Activated CD4-positive, alpha-beta T cell treated with anti-CD3 and anti-CD28 coated beads for 24 hours (primary cell): ENCODE measurements around the gene OTOGL.

Source experiments
- DNase-seq, 2 donors: peaks; one replicate each; pipeline ENCODE4 v3.0.0-alpha.2; 2020; ENCODE audit warnings: low read depth in 2 of 2

OTOGL gene, protein sequence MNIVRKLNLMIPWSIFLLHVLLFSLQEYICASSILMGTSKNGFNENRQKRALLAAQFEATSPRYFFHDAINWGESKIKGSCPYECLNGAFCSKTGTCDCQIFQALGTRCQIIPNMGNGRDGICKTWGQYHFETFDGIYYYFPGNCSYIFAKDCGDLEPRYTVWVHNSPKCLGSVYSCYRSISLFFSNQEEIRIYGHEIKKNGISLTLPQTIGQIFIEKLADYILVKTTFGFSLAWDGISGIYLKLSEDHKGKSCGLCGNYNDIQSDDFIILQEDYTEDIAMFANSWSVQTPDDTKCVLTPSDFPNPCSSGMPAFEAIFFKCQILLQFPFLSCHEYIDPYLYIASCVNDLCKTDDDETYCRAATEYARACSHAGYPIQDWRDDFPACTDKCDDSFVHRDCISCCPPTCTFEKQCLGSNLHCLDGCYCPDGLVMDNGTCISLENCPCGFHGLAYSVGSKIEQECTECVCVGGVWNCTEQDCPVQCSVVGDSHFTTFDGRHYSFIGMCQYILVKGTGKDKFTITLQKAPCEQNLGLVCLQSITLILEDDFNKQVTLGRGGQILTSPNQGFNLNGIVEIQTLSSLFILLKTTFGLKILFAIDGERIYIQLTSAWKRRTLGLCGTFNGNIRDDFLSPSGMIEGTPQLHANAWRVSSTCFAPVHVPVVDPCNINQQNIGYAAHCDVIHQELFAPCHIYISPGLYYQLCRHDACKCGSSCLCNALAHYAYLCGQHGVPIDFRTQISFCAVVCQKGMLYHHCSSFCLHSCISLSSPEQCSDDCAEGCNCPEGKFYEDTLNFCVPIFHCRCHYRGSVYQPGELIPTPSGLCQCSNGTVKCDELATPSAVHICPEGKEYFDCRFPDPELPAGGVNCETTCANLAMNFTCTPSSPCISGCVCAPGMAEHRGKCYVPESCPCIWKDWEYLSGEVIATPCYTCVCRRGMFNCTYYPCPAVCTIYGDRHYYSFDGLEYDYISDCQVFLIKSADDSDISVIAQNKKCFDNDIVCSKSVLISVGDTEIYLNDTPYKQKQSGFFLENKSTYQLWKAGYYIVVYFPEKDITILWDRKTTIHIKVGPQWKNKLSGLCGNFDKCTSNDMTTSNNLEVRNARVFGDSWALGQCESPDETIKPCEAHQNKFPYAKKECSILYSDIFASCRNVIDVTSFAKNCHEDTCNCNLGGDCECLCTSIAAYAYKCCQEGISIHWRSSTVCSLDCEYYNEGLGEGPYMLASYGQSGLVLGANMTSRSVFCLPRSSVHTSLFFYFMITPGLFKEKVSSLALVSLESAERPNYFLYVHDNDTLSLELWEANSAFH (N-terminal part only)

DNA sequence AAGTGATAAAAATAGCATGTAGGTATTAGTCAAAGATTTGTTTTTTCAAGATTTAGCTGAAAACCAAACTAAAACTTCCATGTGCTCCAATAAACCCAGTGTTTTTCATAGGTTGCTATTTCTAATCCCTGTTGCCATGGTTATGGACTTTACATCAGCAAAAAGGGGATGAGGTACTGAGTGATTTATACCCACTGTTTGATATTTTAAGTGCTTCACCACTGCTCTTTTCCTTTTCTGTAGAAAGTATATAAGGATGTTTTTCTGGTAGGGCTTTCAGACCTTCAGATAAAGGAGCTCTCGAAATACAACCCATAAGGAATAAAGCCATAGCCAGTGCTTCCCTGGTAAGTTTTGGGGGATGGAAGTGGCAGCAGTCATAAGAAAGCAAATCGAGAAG lies at the start of gene OTOGL:
TSS of gene OTOGL (plus strand) at position 279 of the 400 bp plus-strand sequence. CDS start 109,895 bp downstream, outside the sequence.
- DNase-seq: no peak

DNA sequence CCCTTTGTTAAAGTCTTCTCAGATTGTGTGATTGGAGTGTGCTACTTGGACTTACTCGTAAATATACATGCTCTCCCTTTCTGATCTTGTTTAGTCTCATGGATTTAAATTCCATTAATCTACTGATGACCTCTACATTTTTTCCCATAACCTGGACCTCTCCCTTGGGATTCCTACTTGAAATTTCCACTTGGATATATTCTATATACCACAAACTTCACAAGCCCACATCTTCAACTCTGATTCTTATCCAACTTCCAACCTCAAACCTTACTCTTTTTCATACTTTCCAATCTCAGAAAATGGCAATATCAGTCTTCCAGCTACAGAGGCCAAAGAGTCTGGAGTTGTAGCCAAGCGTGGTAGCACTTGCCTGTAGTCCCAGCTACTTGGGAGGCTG lies 49.1 kb upstream of the OTOGL start:
- DNase-seq: no peak

DNA sequence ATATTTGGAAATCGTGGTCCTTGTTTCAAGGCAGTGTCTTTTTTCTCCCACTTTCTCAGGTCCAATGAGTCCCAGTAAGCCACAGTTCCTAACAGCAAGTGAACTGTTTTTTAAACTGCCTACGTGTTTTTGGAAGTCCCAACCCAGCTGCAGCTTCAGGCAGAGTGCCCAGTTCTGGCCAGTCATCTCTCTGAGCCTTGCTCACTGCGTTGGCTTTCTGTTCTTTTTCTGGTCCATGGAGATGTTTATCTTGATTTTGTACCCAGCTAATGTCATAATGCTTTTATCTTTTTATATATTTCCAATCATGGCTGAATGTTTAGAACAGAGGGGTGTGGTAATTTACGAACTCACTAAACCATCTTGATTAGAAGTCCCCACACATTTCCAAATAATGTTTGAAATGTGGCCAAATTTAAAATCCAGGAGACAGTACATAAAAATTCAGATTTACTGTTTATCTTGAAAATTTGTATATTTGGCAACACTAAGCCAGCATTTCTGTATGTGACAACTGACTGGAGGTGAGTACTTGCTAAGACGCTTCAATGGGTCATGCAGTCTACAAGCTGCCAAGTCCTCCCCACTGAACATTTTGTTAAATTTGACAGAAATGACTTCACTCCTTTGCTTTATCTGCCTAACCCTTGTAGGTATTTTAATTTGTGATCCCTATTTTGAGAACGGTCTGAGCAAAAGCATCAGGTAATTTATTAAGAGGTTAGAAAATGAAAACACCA lies 46.1 kb upstream of the OTOGL start:
- no peak for DNase-seq

DNA sequence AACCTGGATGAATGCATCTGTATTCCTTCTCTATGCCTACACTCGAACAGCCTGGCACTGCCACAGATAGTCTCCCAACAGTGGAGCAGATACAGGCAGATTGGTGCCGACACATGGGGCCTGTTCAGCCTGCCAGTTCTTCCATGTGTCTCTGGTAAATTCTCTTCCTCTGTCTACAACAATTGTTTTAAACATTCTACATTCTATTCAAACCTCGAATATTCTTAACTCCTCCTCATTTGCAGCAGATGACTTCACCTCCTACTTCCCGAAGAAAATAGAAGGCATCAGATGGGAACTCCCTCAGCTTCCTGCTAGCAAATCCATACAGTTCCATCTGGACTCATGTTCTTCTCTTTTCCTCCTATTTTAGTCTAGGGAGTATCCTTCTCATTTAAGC lies 43.1 kb upstream of the OTOGL start:
- no peak for DNase-seq

DNA sequence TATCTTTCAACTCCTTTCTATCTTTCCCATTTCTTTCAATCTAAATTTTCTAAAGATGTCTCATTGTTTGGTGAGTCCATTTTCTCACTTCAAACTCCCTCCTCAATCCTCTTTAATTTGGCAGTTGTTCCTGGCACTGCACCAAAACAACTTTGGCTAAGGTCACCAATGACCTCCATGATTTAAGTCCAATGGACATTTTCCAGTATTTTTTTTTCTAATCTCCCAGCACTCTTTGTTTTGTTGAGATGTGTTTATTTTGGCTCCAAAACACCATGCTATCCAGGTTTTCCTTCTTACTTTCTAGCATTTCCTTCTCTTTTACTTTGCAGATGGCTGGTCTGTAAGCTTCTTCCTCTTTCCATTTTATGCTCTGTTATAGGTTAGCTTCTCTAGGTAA lies 42.5 kb upstream of the OTOGL start:
- DNase-seq: no peak

DNA sequence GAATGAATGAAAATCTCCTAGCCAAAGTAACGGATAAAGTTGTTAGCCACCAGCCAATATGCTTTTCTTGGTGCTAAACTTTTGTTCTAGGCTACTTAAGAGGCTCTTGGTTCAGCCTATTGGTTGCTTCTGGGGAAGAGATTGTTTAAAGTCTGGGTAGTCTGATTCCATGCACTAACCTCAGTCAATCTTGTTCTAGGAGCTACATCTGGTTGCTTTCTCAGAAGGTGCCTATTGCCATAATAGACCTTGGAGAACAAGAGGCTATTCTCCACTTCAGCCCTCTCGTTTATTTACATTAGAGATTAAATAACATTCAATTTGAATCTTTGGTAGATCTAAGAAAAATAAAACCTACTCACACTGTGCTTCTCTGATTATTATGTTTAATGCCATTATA lies 40.8 kb upstream of the OTOGL start:
- no peak for DNase-seq

DNA sequence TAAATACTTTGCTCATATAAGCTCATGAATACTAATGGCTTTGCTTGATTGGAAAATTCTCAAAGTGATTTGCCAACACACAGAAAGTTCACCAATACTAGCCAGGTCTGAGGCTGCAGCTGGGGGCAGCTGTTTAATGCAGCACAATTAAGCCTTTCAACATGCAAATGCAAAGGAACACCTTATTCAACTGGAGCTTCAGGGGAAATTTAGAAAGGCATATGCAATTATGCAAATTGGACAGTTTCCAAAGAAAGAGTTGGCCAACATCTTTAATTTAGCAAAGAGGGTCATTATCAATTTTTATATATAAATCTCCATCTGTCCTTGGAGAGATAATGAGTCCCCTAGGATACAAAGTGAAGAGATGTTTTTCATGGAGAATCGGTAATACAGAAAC lies 40.2 kb upstream of the OTOGL start:
- no peak for DNase-seq

DNA sequence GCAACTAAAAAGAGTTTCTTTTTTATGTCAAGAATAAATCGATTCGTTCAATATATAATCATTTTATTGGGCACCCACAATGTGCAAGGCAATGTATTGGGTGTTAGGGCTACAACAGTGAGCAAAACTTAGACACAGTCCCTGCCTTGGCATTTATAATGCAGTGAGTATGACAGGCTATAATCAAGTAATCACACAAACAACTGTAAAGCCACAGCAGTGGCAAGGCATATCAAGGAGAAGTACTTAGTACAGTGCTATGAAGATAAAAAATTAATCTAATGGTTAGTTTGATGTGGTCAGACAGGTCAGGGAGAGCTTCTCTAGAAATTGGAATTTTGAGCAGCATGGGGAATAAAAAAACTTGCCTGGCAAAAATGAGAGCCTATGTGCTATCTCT lies 39.5 kb upstream of the OTOGL start:
- DNase-seq: no peak

DNA sequence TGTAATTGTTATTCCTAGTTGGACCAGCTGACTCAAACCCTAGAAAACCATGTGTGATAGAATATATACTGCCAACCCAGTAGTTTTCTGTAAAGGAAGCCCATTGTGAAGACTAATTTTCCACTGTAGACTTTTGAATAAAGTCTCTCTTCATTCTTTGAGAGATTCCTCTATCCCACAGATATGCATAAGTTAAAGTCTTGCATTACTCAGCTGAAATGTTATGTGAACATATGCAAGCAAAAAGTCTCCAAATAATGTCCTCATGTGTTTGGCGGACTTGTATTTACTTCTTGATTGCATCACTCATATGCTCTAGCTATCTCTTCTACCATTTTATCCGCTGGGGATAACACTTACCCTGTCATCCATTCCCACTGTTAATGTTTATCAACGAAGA lies 35.1 kb upstream of the OTOGL start:
- DNase-seq: no peak

DNA sequence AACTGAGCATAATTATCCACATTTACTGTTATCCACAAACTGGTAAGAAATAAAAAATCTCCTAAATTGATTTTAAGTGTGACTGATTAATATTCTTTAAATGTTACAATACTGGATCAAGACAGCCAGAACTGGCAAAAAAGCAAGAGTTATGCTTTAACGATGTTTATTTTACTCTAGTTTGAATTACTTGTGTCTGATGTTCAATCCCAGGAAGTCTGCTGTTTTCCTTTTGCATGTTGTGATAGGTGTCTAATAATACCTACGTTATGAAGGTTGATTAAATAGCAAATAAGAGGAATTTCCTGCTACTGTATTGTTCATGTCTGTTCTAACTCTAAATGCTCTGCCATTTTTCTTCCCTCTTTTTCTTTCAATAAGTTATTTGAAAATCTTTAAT lies 34.4 kb upstream of the OTOGL start:
- no peak for DNase-seq

DNA sequence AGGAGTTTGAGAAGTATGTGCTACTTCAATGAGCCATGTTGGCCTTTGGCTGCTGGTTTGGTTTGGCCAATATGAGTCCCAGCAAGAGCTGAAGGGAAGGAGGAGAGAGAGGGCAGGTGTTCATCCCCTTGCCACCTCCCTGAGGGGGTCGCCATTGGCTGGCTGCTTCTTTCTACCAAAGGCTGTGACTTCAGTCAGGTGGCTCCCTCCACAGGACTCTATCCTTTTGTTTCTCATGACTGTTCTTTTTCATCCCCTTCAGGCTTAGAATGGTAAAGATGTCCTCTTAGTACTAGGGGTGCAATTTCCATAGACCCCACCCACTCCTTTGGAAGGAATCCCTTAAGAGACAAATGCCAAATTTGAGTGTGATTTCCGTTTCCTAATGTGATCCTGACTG lies 31.2 kb upstream of the OTOGL start:
- DNase-seq: no peak

DNA sequence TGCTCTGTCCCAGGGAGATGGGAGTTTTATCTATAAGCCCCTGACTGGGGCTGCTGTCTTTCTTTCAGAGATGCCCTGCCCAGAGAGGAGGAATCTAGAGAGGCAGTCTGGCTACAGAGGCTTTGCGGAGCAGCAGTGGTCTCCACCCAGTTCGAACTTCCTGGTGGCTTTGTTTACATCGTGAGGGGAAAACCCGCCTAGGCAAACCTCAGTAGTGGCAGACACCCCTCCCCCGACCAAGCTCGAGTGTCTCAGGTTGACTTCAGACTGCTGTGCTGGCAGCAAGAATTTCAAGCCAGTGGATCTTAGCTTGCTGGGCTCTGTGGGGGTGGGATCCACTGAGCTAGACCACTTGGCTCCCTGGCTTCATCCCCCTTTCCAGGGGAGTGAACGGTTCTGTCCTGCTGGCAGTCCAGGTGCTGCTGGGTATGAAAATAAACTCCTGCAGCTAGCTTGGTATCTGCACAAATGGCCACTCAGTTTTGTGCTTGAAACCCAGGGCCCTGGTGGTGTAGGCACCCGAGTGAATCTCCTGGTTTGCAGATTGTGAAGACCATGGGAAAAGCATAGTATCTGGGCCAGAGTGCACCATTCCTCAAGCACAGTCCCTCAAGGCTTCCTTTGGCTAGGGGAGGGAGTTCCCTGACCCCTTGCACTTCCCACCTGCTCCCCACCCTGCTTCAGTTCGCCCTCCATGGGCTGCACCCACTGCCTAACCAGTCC lies 15.3 kb upstream of the OTOGL start:
- peak; percentile 1 to 3 for DNase-seq

DNA sequence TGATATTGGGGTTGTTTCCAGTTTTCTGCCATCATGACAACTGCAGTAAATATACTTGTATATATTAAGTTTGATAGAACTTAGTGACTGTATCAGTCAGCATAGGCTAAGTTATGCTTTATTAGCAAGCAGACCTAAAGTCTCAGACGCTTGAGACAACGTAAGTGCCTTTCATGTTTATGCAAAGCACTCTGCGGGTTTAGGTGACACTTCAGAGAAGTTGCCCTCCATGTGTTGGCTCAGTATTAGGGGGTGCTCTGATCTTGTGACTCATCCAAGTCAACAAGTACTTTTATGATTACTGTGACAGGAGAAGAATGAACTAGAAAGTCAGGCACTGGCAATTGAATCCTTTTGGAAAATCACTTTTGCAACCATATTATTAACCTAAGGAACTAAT lies 13.3 kb upstream of the OTOGL start:
- DNase-seq: no peak

DNA sequence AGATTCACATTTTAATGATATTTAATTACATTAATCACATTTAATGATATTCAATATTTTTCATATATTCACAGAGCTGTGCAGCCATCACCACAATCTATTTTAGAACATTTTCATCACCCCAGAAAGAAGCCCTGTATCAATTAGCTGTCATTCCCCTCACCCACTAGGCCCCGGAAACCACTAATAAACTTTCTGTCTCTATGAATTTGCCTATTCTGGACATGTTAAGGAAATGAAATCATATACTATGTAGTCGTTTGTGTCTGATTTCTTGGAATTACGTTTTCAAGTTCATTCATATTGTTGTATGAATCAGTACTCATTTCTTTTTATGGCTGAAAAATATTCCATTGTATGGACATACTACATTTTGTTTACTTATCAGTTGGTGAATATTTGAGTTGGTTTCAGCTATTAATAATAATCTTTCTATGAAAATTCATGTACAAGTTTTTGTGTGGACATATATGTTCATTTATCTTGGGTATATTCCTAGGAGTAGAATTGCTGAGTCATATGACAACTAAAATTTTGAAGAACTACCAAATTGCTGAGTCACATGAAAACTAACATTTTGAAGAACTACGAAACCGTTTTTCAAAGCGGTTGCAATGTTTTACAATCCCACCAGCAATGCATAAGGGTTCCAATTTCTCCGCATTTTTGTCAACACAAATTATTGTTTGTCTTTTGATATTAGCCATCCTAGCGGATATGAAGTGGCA lies 11.7 kb upstream of the OTOGL start:
- DNase-seq: no peak

DNA sequence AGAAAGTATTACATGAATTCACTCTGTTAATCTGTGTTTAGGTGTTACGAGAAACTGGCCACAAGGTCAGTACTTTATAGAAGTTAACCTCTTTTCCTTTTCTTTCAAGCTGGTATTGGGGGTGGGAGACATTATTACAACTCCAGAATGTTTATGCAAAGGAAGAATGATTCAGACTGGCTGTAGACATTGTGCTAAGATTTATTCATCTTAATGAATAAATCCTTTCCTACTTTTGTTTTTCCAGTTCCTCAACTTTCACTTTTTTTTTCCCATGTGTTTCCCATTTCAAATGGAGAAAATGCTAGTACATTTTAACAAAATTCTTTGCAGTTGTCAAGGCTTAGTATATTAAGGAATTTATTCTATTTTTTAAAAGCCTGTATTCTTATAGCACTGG lies 1.3 kb downstream of the OTOGL start:
- no peak for DNase-seq

DNA sequence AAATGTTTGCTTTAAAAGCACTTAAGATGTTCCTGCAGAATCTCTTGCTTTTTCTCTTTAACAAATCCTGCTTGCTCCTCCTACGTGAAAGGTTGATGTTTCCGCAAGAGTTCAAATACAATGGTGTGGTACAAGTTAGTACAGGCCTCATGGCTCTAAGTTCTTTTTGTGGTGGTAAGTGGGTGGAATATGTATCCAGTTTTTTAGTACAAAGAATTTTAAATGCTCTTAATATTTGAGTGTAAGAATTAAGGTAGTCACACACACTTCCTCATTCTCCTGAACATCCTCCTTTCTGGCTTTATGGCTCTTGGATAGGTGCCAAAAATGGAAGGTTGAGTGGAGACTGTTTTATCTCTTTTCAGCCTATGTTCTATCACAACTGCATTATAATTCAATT lies 1.8 kb downstream of the OTOGL start:
- no peak for DNase-seq

DNA sequence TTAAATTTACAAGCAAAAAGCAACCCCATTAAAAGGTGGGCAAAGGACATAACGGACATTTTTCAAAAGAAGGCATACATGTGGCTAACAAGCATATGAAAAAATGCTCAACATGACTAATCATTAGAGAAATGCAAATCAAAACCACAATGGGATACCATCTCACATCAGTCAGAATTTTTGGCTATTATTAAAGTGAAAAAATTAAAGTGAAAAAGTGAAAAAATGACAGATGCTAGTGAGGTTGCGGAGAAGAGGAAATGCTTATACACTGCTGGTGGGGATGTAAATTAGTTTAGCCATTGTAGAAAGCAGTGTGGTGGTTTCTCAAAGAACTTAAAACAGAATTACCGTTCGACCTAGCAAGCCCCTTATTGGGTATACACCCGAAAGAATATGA lies 7.9 kb downstream of the OTOGL start:
- no peak for DNase-seq

DNA sequence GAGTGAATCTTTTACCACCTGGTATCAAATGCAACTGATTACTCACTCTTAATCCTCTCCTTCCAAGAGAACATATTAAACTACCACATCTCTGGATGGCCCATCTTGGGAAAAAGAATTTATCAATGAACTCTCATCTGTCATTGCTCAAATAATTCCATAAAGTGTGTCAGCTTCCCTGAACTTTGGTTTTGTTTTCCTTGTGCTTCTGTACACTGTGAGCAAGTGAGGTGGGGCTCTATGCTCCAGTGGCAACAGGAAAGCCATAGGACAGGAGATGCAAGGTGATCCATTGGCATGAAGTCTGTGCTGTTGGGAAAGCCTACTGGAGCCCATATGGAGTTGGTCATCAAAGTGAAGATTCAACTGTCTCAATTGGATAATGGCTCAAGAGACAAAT lies 17.4 kb downstream of the OTOGL start:
- DNase-seq: no peak

DNA sequence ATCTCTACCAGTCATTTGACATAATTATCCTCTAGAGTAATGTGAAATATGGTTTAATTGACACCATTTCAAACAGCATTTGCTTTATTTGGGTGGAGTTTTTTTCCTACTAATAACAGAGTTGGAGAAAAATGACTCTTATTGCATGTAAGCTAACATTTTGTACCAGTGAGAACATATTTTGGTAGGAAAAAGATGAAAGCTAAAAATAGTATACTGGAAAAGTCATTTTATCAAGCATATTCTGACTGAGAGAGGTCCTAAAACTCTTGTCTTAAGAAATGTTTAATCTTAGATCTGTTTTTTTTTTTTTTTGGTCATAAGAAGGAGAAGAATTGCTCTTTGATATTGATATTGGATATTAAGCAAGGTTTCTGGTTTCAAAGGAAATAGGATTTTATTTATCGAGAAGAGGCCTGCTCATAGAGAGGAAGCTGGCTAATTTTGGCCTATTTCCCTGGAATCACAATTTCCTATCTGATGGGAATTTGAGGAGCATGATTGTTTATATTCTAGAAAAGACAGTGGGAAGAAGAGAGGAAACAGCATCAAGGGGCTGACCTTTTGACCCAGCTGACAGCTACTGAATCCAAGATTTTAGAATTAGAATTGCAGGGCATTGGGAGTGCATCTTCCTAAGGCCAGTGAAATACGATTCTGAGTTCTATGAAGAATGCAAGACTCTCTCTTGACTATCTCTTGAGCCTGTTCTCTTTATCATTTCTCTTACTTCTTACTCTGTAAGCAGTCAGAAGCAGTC lies 19.4 kb downstream of the OTOGL start:
- no peak for DNase-seq
